HG02840 (cell line): Measurements from ENCODE around the gene TMEM18.
"Not testable (repeated sequence)": the region's sequence is repeated elsewhere in the genome, so short reads cannot be mapped to it uniquely, and the experiment has no call there.

ENCODE experiments used
- ATAC-seq: cut with Tn5 transposase; IDR thresholded peaks from one replicate; pipeline ENCODE4 v1.9.1; 2021; ENCODE audit warnings: mild to moderate bottlenecking, moderate library complexity, moderate number of reproducible peaks; ENCODE audit not compliant: unreplicated experiment, low FRiP score

The TMEM18 gene

DNA sequence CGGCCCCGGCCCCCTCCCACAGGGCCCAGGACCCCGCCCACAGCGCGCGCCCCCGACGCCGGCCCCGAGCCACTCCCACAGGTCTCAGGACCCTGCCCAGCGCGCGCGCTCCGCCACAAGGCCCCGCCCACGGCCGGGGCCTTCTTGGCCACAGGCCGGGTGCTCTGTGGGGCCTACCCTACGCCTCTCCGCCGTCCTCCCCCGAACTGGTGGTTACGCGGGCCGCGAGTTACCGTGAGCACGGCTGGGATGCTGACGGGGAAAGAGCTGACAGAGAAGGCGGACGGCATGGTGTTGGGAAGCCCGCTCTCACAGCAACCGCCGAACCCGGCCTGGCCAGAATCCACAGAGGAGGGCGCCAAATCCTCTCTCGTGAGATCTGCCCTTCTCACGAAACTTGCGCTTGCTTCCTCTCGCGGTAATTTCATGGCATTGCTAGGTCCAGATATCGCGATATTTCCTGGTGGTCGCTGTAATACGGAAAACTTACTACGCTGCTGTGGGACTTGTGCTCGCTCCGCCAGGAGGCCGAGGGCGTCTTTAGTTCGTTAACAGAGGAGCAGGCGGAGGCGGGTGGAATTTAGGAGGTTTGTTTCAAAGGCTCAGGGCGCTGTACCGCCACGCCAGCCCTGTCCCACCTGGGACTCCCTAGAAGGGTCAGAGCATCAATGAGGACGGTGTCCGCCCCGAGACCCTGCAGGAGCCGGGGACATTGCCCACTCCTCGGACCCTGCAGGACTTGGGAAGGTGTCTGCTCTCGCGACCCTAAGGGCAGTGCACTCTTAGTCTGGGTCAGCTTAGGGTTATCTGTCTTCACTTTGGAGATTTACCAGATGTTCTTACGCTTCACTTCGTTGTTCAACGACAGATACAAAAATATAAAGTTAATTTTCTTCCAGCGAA, at the start of gene TMEM18:
TSS of gene TMEM18 (minus strand) at position 351 of the 903 bp plus-strand sequence. CDS start at position 290, 61 bp downstream.
- ATAC-seq = peak; percentile 68

GRCh38 chr2:726169-726568, 49.0 kb upstream of the TMEM18 start:
- peak; percentile 70 for ATAC-seq

DNA sequence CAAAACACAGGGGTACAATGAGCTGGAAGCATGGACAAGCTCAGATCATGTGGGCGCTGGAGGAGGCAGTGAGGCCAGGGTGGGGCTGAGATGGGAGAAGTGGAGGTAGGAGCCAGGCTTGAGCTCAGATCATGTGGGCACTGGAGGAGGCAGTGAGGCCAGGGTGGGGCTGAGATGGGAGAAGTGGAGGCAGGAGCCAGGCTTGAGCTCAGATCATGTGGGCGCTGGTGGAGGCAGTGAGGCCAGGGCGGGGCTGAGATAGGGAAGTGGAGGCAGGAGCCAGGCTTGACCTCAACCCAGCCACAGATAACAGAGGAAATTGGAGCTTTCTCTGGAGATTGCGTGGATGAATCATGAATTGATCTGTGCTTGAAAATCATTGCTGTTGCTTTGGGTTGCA, 48.3 kb upstream of the TMEM18 start:
- ATAC-seq = no peak

DNA sequence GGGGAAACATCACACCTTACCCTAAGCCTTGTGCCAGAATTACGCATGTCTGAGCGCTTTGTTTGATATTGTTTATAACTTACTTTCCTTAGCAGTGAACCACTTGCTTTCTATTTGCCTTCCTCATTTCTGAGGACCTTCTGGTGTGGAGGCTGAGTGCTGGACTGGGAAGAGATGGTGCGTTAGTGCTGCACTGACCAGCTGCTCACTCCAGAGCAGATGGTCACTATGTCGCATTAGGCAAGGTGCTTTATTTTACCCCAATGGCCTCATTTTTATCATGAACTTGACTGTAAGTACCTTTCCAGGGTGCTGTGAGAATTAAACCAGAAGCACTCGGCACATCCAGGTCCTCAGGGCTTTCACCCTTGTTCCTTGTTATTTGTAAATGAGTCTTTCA, 46.6 kb upstream of the TMEM18 start:
- no peak for ATAC-seq

DNA sequence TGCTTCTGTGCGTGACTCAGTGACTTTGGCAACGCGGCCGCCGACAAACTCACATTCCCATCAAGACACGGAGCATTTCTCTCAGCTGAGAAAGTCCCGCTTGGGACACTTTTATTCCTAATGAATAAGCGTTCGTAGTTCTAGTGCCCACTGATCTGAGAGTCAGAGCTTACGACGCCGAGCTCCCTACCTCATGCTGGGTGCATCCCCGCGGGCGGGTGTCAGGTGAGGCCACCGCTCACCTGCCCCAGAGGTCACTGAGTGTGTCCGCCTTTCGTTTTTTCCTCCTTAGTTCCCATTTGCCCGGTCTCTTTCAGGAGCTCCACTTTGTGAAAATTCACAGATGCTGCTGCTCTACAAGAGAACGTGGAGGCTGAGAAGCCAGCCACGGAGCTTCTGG, 43.6 kb upstream of the TMEM18 start:
- ATAC-seq = no peak

DNA sequence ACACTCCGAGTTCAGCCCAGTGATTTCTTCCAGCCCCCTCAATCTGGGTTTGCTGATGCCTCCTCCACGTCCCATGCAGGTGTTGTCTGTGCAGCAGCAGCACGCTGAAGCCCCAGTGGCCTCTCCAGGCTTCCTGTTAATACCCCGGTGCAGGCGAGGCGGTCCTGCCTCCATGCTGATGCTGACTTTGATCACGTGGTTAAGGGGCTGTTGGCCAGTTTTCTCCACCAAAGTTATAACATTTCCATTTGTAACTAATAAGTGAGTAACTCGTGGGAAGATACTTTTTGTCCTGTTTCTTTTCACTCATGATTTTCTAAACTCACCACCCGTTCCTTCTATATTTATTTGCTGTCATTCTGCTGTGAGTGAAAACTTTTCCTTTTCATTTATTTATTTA, 42.5 kb upstream of the TMEM18 start:
- ATAC-seq = no peak

- no peak for ATAC-seq
Measured at GRCh38 chr2:719191-719590, 42.0 kb upstream of the TMEM18 start.

DNA sequence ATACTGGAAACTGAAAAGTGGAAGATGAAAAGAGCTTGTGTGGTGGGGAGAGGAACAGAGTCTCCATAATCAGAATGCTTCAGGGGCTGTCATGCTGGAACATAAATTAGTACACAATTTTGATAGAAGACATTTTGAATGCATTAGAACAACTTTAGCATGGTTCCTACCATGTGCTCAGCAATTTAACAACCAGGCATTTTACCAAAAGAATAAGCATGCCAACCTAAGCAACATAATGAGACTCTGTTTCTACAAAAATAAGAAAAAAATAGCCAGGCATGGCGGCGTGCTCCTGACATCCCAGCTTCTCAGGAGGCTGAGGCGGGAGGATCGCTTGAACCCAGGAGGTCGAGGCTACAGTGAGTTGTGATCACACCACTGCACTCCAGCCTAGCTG, 40.5 kb upstream of the TMEM18 start:
- ATAC-seq = no peak

- ATAC-seq = no peak
Measured at GRCh38 chr2:715854-716560, 38.8 kb upstream of the TMEM18 start.

GRCh38 chr2:715038-715437, 37.8 kb upstream of the TMEM18 start:
- ATAC-seq = no peak

GRCh38 chr2:714005-714741, 37.0 kb upstream of the TMEM18 start:
- peak; percentile 94 for ATAC-seq

DNA sequence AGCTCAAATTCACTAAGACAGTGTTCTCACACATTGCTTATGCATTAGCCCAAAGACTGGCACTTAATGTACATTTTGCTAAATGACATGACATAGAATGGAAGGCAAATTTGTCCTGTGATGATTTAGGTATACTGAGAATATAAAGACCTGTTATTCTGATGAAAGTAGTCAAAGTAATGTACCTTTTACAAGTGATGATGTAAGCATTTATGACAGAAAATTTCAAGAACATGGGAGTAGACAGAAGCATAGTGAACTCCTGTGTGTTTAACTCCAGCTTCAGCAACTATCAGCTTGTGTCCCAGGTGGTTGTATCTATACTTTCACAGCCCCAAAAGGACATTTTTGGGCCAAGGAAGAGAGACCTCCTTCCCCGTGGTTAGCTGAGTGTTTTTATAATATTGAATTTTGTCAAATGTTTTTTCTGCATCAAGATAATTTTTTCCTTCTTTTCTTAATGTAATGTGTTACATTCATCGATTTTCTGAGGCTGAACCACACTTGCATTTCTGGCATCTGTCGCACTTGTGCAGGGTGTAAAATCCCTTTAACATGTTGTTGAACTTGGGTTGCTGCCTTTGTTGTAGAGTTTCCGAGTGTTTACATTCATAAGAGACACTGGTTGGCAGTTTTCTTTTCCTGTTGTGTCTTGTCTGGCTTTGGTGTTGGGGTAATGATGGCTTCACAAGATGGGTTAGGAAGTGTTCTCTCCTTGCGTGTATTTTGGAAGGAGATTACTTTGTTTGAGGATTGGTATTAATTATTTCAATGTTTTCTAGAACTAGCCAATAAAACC, 33.9 kb upstream of the TMEM18 start:
- ATAC-seq = no peak

- no peak for ATAC-seq
Measured at GRCh38 chr2:709138-709765, 32.0 kb upstream of the TMEM18 start.

- no peak for ATAC-seq
Measured at GRCh38 chr2:708667-709066, 31.5 kb upstream of the TMEM18 start.

DNA sequence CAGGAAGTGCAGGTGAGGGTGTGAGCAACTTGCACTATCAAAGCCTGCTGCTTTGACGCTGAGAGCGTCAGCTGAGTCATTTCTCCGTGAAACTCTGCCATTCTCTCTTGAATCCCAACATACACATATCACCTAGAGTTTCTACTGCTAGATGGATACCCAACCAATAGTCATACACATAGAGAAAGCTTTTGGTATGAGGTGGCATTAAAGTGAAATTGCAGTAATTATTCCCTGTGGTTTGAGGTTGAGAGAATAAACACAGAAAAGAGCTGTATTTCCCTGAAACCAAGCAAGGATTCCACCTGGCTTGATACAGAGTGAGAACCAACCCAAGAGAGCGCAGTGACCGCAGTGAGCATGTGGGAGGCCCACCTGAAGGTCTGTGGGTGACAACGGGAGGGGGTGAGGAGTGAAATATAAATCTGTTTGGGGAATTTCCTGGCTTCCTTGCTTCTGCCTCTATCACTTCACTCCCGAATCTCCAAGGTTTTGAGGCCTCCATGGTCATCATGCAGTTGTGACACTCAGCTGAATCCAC, 28.8 kb upstream of the TMEM18 start:
- ATAC-seq = peak; percentile 87

DNA sequence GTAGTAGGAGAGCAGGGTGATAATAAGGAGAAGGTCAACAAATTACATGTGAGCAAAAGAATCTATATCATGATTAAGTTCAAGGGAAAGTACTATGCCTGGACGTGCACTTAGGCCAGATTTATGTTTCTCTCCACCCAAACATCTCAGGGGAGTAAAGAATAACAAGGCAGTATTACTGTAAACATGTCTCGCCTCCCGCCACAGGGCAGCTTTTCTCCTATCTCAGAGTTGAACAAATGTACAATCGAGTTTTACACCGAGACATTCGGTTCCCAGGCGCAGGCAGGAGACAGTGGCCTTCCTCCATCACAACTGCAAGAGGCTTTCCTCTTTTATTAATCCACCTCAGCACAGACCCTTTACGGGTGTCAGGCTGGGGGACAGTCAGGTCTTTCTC, 25.6 kb upstream of the TMEM18 start:
- ATAC-seq = not testable (repeated sequence)

GRCh38 chr2:696999-697627, 19.9 kb upstream of the TMEM18 start:
- ATAC-seq = no peak

- ATAC-seq = peak; percentile 84
Measured at GRCh38 chr2:696463-696862, 19.3 kb upstream of the TMEM18 start.

DNA sequence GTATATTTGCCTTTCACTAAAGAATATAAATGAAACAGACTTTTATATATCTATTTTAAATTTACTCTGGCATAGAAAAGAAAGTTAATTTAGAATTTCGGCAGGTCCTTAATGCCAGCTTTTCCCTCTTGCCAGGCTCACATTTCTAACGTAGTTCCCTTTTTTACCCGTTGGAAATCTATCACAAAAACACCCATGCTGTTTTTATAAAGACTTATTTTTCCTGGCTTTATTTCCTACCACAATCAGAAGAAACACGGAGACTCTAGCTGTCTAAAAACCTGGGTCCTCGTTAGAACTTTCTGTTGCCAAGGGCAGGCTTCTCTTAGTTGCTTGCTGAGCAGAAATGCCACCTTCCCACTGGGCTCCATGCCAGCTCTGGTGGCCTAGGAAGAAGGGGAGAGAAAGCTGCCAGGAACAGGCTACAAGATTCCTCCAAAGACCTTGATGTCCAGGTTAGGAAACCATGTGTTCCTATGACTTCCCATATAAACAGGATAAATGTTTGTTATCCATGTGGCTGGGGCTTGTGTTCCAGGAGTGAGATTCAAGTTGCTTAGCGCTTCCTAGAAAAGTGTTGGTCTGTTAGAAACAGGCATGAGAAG, 17.8 kb upstream of the TMEM18 start:
- no peak for ATAC-seq
